Gastrocnemius medialis (tissue), 4 donors: ENCODE results near the gene HOXA7.

ENCODE experiments used
- POLR2A ChIP-seq, 2 donors: fragments of 450-650 bp; IDR thresholded peaks; one replicate each; pipeline ENCODE4 v1.6.1; 2017; ENCODE audit warnings: antibody characterized with exemption in 2 of 2, mild to moderate bottlenecking in 2 of 2, moderate library complexity in 2 of 2
- TF ChIP-seq, protein P1 (sequence below), 5 experiments: fragments of 450-650 bp in 3 of 5; fragments of 200-600 bp in 2 of 5; sonication (generic) in 2 of 5; IDR thresholded peaks in 4 of 5; conservative IDR thresholded peaks in 1 of 5; 1 replicate in 4 of 5; 2 replicates in 1 of 5; pipeline ENCODE4 v1.5.1; 2016 to 2019; ENCODE audit warnings: antibody characterized with exemption in 5 of 5, mild to moderate bottlenecking in 3 of 5, moderate library complexity in 3 of 5

DNA sequence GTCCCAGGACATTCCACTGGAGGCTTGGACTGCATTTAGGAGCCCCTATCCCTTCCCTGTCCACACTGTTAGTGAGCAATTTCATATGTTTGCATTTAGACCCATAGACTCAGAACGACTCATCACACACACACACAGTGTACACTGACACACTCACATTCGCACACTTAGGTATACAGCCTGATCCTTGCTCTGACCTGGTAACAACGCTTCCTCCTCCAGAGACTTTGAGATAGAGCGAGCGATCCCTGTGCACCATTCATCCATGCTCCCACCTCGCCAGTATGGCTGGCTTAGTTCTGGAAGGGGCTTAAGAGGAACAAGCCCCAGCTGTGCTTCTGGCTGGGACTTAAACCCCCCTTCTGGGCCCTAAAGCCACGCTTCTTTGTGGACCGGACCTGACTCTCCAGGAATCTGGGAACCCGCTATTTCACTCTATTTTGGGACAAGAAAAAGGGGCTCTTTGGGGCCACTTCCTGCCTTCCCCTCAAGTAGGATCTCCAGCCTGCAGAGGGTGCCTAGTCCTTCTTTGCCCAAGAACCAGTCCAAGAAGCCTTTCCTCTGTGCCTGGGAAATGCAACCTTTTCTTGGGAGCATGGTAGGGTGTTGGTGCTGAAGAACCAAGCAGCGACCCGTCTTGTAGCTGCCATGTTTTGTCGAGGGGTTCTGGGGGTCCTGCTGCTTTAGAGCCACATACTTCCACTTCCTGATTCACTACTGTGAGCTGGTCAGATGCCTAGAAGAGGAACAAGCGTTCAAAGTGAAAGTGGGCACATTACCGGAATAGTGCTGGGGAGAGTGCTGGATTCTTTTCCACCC, 44.5 kb upstream of the HOXA7 start:
- TF ChIP-seq, protein P1, sequence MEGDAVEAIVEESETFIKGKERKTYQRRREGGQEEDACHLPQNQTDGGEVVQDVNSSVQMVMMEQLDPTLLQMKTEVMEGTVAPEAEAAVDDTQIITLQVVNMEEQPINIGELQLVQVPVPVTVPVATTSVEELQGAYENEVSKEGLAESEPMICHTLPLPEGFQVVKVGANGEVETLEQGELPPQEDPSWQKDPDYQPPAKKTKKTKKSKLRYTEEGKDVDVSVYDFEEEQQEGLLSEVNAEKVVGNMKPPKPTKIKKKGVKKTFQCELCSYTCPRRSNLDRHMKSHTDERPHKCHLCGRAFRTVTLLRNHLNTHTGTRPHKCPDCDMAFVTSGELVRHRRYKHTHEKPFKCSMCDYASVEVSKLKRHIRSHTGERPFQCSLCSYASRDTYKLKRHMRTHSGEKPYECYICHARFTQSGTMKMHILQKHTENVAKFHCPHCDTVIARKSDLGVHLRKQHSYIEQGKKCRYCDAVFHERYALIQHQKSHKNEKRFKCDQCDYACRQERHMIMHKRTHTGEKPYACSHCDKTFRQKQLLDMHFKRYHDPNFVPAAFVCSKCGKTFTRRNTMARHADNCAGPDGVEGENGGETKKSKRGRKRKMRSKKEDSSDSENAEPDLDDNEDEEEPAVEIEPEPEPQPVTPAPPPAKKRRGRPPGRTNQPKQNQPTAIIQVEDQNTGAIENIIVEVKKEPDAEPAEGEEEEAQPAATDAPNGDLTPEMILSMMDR (IDR thresholded peaks at IDR 0.05 in 4 of 5, conservative IDR thresholded peaks at IDR 0.05 in 1 of 5): no peak
- TF ChIP-seq POLR2A (IDR thresholded peaks at IDR 0.05): no peak
